ES-I3 (cell line): ENCODE data around the gene AIFM3.
"Not testable (repeated sequence)": the region's sequence is repeated elsewhere in the genome, so short reads cannot be mapped to it uniquely, and the experiment has no call there.

Source experiments
- H3K36me3 ChIP-seq: 2 replicates; pipeline ENCODE4 v1.6.1; 2013; ENCODE audit warnings: mild to moderate bottlenecking, low read length, control low read depth, moderate library complexity; ENCODE audit not compliant: insufficient read depth
- H3K4me1 ChIP-seq: 2 replicates; pipeline ENCODE4 v1.6.1; 2013; ENCODE audit warnings: mild to moderate bottlenecking, control low read depth, low read length; ENCODE audit not compliant: insufficient read depth
- H3K9ac ChIP-seq: 2 replicates; pipeline ENCODE4 v1.6.1; 2013; ENCODE audit warnings: low read depth, mild to moderate bottlenecking, low read length, moderate library complexity
- H3K9me3 ChIP-seq: 2 replicates; pipeline ENCODE4 v1.6.1; 2013; ENCODE audit warnings: mild to moderate bottlenecking, low read length, moderate library complexity; ENCODE audit not compliant: control insufficient read depth, insufficient read depth

The AIFM3 gene

DNA sequence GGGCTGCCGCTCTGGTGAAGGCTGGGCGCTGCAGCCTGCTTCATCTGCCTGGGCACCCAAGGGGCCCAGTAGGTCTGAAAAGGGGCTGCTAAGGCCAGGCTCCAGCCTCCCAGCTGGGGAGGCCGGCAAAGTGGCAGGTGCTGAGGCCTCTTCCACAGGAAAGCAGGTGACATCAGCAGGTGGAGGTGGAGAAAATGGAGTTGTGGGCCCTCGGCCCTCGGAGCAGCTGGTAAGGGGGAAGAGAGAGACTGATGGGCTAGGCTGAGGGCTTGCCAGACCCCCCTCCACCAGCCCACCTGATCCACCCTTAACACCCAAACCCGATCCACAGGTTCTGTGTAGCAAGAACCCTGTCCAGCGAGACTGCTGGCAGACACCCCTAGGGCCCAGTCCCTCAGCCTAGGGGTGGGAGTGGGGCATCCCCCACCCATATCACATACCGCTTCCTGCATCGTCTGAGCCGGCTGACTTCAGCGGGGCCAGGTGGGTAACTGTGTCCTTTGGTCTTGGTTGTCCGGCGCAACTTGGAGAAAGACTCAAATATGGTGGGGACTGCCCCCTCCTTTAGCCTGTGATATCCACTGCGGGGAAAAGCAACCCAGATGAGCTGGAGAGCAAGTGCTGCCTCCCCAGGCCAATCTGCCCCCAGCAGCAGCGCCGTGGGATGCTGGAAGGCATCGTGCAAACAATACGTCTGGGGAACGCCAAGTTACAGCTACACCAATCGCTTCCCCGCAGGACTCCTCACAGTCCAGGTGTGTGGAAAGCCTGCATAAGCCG lies 33.3 kb downstream of the AIFM3 start:
- Histone ChIP-seq H3K9me3 (no peaks in the 10 kb centered on the region), H3K9ac (peak overlapping the region; percentile 92), H3K4me1 (no peaks in the 10 kb centered on the region; the same call in 1 of the 2 replicates), H3K36me3 (no peaks in the 10 kb centered on the region; the same call in 1 of the 2 replicates)

- Histone ChIP-seq H3K9ac (peak overlapping the region; percentile 92), H3K4me1 (no peaks in the 10 kb centered on the region; the same call in 1 of the 2 replicates), H3K36me3 (no peaks in the 10 kb centered on the region; the same call in 1 of the 2 replicates), H3K9me3 (no peaks in the 10 kb centered on the region)
Observed at GRCh38 chr22:21000987-21001600, 34.0 kb downstream of the AIFM3 start.

- Histone ChIP-seq H3K9me3 (no peaks in the 10 kb centered on the region), H3K4me1 (no peaks in the 10 kb centered on the region; the same call in 1 of the 2 replicates), H3K36me3 (no peaks in the 10 kb centered on the region; the same call in 1 of the 2 replicates), H3K9ac (peak within 1 kb of the TSS; percentile 92)
Observed at GRCh38 chr22:21001601-21002325, 34.7 kb downstream of the AIFM3 start, which contains the start of gene THAP7. Gene THAP7, minus strand, starts transcription at chr22:21002118. Its CDS starts 207 bp downstream, at chr22:21001911.

GRCh38 chr22:21003782-21004181 lies 36.7 kb downstream of the AIFM3 start:
- Histone ChIP-seq H3K36me3 (no peaks in the 10 kb centered on the region; the same call in 1 of the 2 replicates), H3K4me1 (no peaks in the 10 kb centered on the region; the same call in 1 of the 2 replicates), H3K9me3 (no peaks in the 10 kb centered on the region), H3K9ac (no peak overlapping the region)

DNA sequence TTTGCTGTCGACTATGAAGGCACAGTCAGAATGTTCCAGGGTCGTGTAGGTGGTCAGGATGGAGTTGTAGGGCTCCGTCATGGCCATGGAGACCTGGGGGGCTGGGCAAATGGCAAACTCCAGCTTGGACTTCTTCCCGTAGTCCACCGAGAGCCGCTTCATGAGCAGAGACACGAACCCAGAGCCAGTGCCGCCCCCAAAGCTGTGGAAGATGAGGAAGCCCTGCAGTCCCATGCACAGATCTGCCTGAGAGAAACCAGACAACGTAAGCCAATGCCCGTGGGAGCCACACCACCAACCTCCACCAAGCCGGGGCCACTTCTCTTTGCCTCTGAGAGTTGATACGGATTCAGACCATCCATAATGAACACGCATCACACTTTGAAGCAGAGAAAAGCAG lies 42.2 kb downstream of the AIFM3 start:
- H3K36me3 ChIP-seq, H3K9ac ChIP-seq, H3K4me1 ChIP-seq, H3K9me3 ChIP-seq: not testable (repeated sequence)

DNA sequence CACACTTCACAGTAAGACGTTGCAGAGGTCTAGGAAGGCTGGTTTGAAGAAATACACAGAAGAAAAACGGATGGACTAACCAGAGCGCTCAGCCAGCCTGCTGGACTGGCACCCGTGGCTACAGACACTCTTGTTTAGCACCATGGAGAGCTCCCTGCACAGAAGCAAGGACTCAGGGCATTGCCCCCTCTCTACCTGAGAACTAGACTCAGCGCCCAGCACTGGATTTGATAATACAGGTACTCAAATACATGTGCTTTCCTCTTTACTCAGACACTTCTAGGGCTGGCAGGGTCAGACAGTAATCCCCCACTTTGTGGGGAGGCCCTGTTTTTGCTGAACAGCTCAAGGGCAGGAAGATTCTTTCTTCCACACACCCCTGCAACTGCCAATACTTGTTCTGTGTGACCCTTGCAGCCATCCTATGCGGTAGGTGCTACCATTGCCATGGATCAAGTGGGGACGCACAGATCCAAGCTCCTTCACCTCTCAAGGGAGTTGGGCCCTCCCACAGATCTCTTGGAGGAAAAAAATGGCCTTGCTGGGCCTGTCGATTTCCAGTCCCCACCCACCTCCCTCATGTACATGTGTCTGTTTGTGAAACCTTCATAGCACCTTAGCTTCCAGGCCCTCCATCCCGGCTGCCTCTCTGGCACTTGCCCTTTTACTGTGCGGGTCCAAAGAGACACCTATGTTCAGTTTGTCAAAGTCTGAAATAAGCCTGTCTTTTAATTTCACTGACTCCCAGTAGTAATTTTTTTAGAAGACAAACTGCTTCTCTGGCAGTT lies 42.8 kb downstream of the AIFM3 start:
- peaks cover 2% of the 10 kb centered on the region; the same call in 1 of the 2 replicates for H3K4me1 ChIP-seq
- no peak overlapping the region for H3K9ac ChIP-seq
- no peaks in the 10 kb centered on the region for H3K9me3 ChIP-seq
- H3K36me3 ChIP-seq, result no peaks in the 10 kb centered on the region

DNA sequence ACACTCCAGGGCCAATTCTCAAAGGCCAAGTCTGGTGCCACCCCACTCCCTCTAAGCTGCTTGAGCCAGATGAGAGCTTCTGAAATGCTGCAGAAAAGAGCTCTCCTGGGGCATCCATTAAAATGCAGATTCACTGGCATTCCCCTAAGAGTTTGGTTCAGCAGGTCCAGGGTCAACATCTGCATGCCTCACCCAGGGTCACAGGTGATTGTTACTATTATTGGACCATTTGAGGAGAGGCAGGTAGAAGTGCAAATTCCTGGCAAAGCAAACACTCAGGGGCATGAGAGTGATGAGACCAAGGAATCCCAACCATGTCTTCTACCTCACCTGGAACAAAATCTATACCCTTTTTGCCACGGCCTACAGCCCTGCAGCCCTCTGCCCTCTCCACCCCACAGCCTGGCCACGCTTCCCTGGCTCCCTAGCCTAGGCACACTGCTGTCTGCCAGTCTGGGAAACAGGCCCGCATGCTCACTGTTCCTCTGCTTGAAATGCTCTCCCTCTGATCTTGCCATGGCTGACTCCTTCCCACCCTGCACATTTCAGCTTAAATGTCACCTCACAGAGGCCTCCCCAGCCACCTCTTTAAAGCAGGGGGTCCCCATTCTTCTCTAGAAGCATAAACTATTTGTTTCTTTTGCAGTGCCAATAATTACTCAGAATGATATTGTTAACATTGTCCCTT lies 43.5 kb downstream of the AIFM3 start:
- Histone ChIP-seq H3K9me3 (no peaks in the 10 kb centered on the region), H3K4me1 (peaks cover 2% of the 10 kb centered on the region; the same call in 1 of the 2 replicates), H3K9ac (no peak overlapping the region), H3K36me3 (no peaks in the 10 kb centered on the region)

DNA sequence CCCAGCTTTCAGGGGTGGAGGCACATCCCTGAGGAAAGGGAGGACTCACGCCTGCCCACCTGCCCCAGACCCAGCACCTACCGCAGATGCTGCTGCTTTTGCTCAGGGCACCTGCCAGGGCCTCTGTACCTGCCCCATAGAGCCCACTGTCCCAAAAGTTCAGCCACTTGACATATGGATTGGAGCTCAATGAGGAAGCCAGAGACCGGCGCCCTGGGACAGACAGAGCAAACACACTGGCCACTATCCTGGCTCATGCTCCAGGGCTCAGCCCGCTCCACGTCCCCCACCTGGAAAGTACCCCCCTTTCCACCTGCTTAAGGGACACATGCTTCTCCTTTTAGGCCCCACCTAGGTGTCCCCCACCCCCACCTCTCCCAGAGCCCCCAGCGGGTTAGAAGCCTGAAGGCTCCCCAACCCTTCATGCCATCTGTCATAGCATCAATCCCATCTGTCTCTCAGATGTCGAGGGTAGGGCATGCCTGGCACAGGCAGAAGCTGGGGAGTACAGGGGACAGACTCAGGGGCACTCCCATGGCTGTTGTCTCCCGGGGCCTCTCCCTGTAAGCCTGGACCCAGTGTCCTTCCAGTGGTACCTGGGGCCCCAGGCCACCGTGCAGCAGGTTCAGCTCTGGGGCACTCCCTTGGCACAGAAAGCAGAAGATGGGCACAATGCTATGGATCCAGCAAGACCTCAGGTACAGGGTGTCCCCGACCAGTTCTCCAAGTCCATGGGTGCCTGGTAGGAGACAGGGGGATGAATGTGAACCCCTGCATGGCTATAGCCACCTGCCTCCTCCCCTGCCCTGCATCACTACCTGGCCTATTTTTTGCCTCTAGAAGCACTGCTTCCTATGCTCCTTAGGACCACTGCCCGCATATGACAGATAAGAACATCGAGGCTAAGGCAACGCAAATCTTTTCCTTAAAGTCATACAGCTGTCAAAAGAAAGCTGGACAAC lies 45.7 kb downstream of the AIFM3 start:
- Histone ChIP-seq H3K4me1 (peaks cover 2% of the 10 kb centered on the region; the same call in 1 of the 2 replicates), H3K36me3 (no peaks in the 10 kb centered on the region), H3K9me3 (no peaks in the 10 kb centered on the region), H3K9ac (no peak overlapping the region)

DNA sequence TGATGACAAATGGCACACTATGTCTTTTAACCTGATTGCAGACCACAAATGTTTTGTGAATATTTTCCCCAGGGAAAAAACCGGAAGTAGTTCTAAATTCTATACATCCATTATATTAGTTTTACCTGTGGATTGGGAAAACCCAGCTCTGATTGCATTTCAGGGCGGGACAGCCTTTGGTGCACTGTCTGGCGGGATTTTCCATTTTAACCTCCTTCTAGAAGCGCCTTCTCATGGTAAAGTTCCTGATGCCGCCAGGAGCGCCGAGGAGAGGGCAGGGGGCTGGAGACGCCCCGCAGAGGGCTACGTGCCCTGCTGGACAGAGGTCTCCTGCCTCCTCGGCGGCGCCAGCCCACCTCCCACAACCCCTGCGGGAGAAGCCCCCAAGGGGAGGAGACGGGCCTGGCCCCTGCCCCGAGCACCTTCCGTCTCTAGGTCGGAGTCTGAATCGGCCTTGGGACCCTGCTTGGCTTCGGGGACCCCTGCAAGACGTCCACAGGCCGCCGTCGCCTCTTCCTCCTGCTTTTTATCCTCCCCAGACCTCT lies 46.7 kb downstream of the AIFM3 start:
- peak overlapping the region; percentile 69 for H3K9ac ChIP-seq
- no peaks in the 10 kb centered on the region for H3K9me3 ChIP-seq

GRCh38 chr22:21014202-21014725 lies 47.2 kb downstream of the AIFM3 start:
- Histone ChIP-seq H3K9me3 (no peaks in the 10 kb centered on the region), H3K9ac (peak overlapping the region; percentile 69)

More for the DNA sequence above, 46.7 kb downstream of the AIFM3 start:
- no peaks in the 10 kb centered on the region for H3K36me3 ChIP-seq
- peaks cover 2% of the 10 kb centered on the region; the same call in 1 of the 2 replicates for H3K4me1 ChIP-seq

GRCh38 chr22:21014726-21015465 lies 47.8 kb downstream of the AIFM3 start, which contains the start of gene P2RX6:
Gene P2RX6, plus strand, starts transcription at chr22:21015165. Its CDS starts 10 bp downstream, at chr22:21015175.
- Histone ChIP-seq H3K36me3 (no peaks in the 10 kb centered on the region), H3K9ac (peak within 1 kb of the TSS; percentile 69), H3K9me3 (no peaks in the 10 kb centered on the region), H3K4me1 (peaks cover 2% of the 10 kb centered on the region; the same call in 1 of the 2 replicates)

More at GRCh38 chr22:21014202-21014725, 47.2 kb downstream of the AIFM3 start:
- peaks cover 2% of the 10 kb centered on the region; the same call in 1 of the 2 replicates for H3K4me1 ChIP-seq
- no peaks in the 10 kb centered on the region for H3K36me3 ChIP-seq
